ENCODE data around the gene FBXO2. TPM values are rescaled to one million over a fixed set of nuclear protein-coding genes. Genes with fewer than 3 reads are reported as not detected.

Gene FBXO2
- total RNA-seq, 1 experiment from 2014 or later: 131 TPM

DNA sequence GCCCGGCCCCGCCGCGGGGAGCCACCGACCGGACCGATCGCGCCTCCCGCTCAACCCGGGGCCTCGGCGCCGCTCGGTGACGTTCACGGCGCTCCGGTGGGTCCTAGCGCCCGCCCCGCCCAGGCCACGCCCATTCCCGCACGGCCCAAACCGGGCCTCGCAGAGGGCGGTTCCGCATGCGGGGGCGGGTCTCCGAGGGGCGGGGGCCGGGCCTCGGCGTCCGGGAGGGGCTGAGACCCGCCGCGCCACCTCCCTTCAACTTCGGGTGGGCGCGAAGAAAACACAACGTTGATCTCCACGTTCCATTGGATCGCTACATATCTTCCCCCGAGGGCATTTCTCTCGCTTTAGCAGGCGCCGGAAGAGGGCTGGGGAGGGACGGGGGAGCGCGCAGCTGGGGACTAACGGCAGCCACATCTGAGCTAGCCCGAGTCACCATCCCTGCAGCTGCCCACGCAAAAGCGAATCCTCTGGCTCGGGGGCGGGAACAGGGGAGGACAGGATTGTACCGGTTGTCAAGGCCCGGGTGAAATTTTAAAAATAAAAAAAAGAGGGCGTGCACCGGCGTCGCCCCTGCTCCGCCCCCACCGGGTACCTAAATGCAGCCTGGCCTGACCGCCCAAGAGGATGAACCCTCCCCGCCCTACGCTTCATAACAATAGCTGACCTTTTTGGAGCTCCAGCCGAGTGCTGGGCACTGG, 27.0 kb upstream of the FBXO2 start, which contains the start of gene MAD2L2:
MAD2L2 (minus strand) TSS at position 78 of the 701 bp plus-strand sequence. CDS start 547 bp downstream, outside the sequence.
- H3K27ac ChIP-seq (ENCODE audit: low read length): peak within 1 kb of the TSS; percentile 81
- peak within 1 kb of the TSS; percentile 86 to 87 for H3K4me3 ChIP-seq (ENCODE audit: low read depth in 2 of 2, low read length in 2 of 2)
- H3K4me1 ChIP-seq (ENCODE audit: control insufficient read depth, insufficient read depth, low read length): peaks cover 7% of the 10 kb centered on the region
- no peaks in the 10 kb centered on the region for H3K9me3 ChIP-seq (ENCODE audit: control insufficient read depth, insufficient read depth, low read depth, low read length)
- in situ Hi-C loops (cut with HindIII; ENCODE audit: low pct_unique_long_range_greater_than_20kb, low sequenced_read_pairs): no loop called here
- H3K36me3 ChIP-seq (ENCODE audit: control insufficient read depth, insufficient read depth, low read length): no peaks in the 10 kb centered on the region
- peak; percentile 95 for ATAC-seq
- BruUV-seq (replicated peaks): no TSS peak
- ChIA-PET CTCF (interaction anchor here (0.6 to 1.3 kb wide), 2 partner anchors 14 to 17 kb away, joined by 3 to 4 read pairs; partner anchors contain the start of gene FBXO6), POLR2A (no interaction called here)
- DNase-seq (ENCODE audit: low read depth, low spot score): no peak
- no peaks in the 10 kb centered on the region for H3K27me3 ChIP-seq (ENCODE audit: control insufficient read depth, insufficient read depth, low read length)
- TF ChIP-seq SIN3A (IDR thresholded peaks at IDR 0.05; ENCODE audit: borderline replicate concordance, insufficient read depth, low read depth, low read length) (no peak), POLR2AphosphoS5 (IDR thresholded peaks at IDR 0.05; ENCODE audit: low read depth, low read length) (peak; percentile 57; the same call in 1 of the 2 replicates), TCF7L2 (IDR thresholded peaks at IDR 0.05; ENCODE audit: low read depth, low read length) (no peak)
- TF ChIP-seq, protein P1, sequence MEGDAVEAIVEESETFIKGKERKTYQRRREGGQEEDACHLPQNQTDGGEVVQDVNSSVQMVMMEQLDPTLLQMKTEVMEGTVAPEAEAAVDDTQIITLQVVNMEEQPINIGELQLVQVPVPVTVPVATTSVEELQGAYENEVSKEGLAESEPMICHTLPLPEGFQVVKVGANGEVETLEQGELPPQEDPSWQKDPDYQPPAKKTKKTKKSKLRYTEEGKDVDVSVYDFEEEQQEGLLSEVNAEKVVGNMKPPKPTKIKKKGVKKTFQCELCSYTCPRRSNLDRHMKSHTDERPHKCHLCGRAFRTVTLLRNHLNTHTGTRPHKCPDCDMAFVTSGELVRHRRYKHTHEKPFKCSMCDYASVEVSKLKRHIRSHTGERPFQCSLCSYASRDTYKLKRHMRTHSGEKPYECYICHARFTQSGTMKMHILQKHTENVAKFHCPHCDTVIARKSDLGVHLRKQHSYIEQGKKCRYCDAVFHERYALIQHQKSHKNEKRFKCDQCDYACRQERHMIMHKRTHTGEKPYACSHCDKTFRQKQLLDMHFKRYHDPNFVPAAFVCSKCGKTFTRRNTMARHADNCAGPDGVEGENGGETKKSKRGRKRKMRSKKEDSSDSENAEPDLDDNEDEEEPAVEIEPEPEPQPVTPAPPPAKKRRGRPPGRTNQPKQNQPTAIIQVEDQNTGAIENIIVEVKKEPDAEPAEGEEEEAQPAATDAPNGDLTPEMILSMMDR (IDR thresholded peaks at IDR 0.05): no peak
- TF ChIP-seq, protein P2, sequence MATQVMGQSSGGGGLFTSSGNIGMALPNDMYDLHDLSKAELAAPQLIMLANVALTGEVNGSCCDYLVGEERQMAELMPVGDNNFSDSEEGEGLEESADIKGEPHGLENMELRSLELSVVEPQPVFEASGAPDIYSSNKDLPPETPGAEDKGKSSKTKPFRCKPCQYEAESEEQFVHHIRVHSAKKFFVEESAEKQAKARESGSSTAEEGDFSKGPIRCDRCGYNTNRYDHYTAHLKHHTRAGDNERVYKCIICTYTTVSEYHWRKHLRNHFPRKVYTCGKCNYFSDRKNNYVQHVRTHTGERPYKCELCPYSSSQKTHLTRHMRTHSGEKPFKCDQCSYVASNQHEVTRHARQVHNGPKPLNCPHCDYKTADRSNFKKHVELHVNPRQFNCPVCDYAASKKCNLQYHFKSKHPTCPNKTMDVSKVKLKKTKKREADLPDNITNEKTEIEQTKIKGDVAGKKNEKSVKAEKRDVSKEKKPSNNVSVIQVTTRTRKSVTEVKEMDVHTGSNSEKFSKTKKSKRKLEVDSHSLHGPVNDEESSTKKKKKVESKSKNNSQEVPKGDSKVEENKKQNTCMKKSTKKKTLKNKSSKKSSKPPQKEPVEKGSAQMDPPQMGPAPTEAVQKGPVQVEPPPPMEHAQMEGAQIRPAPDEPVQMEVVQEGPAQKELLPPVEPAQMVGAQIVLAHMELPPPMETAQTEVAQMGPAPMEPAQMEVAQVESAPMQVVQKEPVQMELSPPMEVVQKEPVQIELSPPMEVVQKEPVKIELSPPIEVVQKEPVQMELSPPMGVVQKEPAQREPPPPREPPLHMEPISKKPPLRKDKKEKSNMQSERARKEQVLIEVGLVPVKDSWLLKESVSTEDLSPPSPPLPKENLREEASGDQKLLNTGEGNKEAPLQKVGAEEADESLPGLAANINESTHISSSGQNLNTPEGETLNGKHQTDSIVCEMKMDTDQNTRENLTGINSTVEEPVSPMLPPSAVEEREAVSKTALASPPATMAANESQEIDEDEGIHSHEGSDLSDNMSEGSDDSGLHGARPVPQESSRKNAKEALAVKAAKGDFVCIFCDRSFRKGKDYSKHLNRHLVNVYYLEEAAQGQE (IDR thresholded peaks at IDR 0.05; ENCODE audit: insufficient read depth in 1 of 2, low read depth in 2 of 2, low read length in 1 of 2): 0 out of 4 replicates have a peak, but pooled peaks of 1 of the 2 experiments have one; percentile 9
- intact Hi-C loops (cut with micrococcal nuclease; ENCODE audit: unreplicated experiment): no loop called here

DNA sequence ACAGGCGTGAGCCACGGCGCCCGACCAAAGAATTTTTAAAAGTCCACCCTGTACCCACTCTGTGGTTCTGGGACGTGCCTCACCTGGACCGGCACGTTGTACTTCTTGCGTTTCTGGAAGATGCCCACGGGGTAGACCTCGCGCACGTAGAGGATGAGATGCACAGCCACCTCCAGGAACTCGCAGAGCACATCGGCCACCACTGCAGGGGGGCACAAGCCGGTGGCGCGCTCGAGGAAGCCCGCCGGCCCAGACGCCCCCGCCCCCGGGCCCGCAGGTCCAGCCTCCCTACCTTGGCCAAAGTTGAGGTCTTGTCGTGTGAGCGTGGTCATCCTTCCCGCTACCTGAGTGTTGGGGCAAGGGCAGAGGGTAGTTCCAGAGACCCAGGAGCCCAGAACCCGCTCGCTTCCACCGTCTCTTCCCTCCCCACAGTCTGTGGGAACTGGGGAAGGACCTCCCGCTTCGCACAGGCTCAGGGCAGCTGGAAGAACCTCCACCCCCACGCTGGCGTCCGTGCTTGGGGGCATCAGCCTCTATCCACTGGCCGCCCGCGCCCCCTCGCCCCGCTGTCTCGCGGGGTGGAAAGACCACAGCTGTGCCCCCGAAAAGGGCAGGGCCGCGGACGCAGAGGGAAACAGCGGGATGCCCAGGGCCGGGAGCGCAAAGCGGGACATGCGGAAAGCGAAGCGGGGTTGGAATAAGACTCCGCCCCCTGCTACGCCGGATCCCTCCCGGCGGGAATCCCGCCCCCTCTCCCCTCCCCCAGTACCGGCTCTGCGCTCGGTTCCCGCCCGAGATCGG, 26.2 kb upstream of the FBXO2 start:
- ATAC-seq (peak; percentile 82), DNase-seq (ENCODE audit: low read depth, low spot score) (no peak)
- in situ Hi-C loops (cut with HindIII; ENCODE audit: low pct_unique_long_range_greater_than_20kb, low sequenced_read_pairs): no loop called here
- ChIA-PET CTCF (interaction anchor here (0.6 kb wide), 1 partner anchor 13 kb away, joined by 3 read pairs; no protein-coding TSS in a partner anchor), POLR2A (interaction anchor here (0.6 kb wide), 1 partner anchor 30 kb away, joined by 6 read pairs; no protein-coding TSS in a partner anchor)
- Histone ChIP-seq H3K27ac (ENCODE audit: low read length) (peak overlapping the region; percentile 81), H3K27me3 (ENCODE audit: control insufficient read depth, insufficient read depth, low read length) (no peaks in the 10 kb centered on the region), H3K9me3 (ENCODE audit: control insufficient read depth, insufficient read depth, low read depth, low read length) (no peaks in the 10 kb centered on the region), H3K4me1 (ENCODE audit: control insufficient read depth, insufficient read depth, low read length) (peaks cover 7% of the 10 kb centered on the region), H3K4me3 (ENCODE audit: low read depth in 2 of 2, low read length in 2 of 2) (peak overlapping the region; percentile 86 to 87), H3K36me3 (ENCODE audit: control insufficient read depth, insufficient read depth, low read length) (0 out of 2 replicates have a peak, but pooled peaks cover 2% of the 10 kb centered on the region)
- TF ChIP-seq, protein P2 (IDR thresholded peaks at IDR 0.05; ENCODE audit: insufficient read depth in 1 of 2, low read depth in 2 of 2, low read length in 1 of 2): no peak
- TF ChIP-seq, protein P1 (IDR thresholded peaks at IDR 0.05): no peak
- TF ChIP-seq SIN3A (IDR thresholded peaks at IDR 0.05; ENCODE audit: borderline replicate concordance, insufficient read depth, low read depth, low read length) (0 out of 2 replicates have a peak, but pooled peaks have one; percentile 42), POLR2AphosphoS5 (IDR thresholded peaks at IDR 0.05; ENCODE audit: low read depth, low read length) (no peak)
- BruUV-seq (replicated peaks): no TSS peak
- intact Hi-C loops (cut with micrococcal nuclease; ENCODE audit: unreplicated experiment): no loop called here
